SHP77 treated with DMSO at 0.1 percent for 48 hours (cell line): ENCODE measurements around the gene SERPINI1.
A peak's percentile ranks its signal among the peaks of the same experiment; 100 is the strongest.

Experiments used
- DNase-seq: peaks from one replicate; lab custom pipeline; 2025; lab: John Stamatoyannopoulos, UW

The SERPINI1 gene

DNA sequence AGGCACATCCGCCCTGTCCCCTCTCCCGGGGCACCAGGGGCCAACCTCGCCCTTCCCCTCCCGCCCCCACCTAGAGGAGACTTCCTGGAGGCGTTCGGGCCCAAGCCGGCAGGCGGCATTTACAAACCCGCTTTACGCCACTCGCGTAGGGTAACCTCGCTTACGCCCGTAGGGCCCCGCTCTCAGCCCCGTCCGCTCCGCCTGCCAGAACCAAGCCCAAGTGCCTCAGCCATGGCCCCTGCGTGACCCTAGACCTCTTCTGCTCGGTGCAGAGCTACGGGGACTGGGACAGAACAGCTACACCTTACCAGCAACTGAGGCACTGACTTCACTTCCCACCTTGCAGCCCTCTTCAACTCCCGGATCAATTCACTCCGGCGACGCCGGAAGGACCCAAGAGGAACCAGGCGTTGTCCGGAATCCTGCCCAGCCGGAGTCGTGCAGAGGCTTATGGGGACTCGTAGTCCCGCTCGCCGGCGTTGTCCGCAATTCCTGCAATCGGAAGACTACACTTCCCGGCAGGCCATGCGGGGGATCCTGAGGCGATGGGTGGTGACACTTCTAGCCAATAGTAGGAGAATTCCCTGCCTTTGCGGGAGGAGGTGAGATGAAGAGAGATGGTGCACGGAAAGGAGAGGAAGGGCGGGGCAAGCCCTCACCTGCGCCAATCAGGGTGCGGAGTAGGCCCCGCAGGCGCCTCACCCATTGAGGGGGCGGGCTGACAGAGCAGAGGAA lies 856 bp upstream of the SERPINI1 start, which contains the start of gene PDCD10:
Gene PDCD10 (minus strand): TSS at position 395 of the 735 bp plus-strand sequence. CDS start 14,735 bp downstream, outside the sequence.
- peak; percentile 96 for DNase-seq

GRCh38 chr3:167736264-167736787 lies 805 bp downstream of the SERPINI1 start:
- DNase-seq: no peak

DNA sequence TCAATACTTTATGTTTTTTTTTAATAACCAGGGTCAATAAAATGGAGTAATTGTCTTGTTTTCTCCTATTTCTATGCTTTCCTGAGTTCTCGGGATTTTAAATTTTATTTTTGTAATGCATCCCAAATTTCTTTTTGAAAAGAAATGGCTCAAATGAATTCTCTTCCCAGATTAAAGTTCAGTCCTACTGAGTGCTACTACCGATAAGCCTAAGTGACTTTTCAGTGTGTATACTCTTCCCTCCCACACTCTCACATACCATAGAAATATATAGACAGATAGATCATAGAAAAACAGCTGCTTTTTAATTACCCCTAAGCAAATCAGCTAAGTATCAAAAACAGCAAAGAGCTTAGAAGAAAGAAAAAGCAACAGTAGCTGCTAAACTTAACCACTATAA lies 1.5 kb downstream of the SERPINI1 start:
- no peak for DNase-seq

GRCh38 chr3:167738037-167738436 lies 2.5 kb downstream of the SERPINI1 start:
- no peak for DNase-seq

- DNase-seq: no peak
Measured at GRCh38 chr3:167739190-167739810, 3.8 kb downstream of the SERPINI1 start.

DNA sequence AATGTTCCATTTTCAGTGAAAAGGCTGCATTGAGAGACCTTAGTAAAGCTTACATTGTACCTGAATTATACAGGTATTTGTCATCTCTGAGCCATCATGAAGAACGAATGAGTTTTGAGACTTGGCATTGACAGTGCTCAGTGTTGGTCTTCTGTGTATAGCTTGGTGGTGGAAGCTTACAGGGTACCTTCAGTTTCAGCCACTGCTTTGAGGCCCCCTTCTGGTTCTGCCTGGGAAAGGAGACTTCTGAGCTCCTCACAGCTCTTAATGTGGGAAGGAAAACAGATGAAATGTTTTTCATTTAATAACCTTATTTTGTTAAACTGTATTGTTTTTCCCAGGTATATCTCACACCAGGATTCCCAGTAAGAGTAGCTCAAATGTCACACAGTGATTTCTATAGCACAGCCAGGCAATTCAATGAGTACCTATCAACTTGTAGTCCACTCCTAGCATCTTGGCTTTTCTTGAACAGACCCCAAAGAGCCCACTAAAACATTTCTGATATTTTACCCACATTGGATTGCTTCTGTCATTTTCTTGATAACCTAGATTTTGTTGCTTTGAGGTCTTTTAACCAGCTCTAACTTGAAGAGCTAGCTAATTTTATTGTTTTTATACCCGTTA lies 5.6 kb downstream of the SERPINI1 start:
- DNase-seq: no peak

GRCh38 chr3:167742338-167742737 lies 6.8 kb downstream of the SERPINI1 start:
- no peak for DNase-seq

DNA sequence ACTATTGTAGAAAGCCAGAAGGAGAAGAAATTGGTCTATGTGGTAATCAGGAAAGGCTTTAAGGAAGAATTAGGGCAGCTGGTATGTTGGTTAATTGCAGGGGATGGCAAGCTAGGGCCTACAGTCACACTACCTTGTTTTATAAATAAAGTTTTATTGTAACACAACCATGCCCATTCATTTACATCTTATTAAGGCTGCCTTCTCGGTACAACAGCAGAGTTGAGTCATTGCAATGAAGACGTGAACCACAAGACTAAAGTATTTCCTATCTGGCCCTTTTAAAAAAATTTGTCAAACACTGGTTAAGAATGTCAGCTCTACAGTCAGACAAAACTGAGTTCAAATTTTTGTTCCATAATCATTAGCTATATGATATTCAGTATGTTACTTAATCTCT lies 8.3 kb downstream of the SERPINI1 start:
- no peak for DNase-seq

- no peak for DNase-seq
Measured at GRCh38 chr3:167749209-167749608, 13.7 kb downstream of the SERPINI1 start.

DNA sequence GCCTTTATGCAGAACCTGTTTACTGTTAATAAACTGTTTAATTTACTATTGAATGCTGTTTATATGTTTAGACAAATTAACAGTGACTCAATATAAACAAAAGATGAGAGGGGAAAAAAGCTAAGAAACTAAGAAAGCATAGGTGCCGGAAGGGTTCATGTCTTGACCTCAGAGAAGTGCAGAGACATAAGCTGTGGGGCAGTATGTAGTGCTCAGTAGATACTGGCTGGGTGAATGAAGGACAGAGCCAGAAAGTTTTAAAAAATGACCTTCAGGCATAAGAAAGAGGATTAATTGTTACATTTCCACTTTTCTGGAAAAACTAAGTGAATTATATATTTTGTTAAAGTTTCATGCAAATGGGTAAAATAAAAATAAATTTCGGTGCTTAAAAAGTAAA lies 14.2 kb downstream of the SERPINI1 start:
- no peak for DNase-seq

- no peak for DNase-seq
Measured at GRCh38 chr3:167750272-167750971, 14.9 kb downstream of the SERPINI1 start.

DNA sequence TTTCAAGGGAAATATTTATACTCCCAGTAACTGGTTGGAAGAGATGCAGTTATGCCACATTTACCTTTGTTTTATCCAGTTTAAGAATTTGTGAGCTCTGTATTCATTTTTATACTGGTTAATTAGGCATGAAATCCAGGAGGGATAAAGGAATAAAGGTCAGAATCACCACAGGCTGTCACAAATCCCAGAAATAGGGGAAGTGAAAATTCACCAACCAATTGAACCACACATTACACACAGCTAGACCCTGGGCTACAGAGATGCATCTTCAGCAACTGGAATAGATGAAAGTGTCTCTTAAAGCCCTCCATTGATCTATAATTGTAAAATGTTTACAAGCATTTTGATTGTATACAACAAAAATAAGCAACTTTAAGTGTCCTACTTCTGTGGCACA lies 18.5 kb downstream of the SERPINI1 start:
- DNase-seq: no peak

GRCh38 chr3:167761302-167761701 lies 25.8 kb downstream of the SERPINI1 start:
- DNase-seq: no peak

DNA sequence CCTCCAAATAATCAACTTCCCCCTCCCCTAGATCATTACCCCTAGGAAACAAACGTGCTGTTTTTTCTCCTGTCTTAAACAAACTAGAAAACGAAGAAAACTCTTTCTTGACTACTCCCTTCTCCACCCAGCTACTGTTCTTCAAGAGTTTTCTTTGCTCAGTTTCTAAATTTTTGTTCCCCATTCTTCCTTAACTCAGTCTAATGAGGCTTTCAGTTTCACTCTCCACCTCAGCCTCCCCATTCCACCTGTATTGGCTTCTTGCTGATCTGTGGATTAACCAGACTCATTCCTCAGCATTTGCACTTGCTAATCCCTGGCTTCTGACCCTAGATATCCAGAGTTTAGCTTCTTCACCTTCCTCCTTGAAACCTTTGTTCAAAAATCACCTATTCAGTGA lies 26.8 kb downstream of the SERPINI1 start:
- DNase-seq: no peak

- no peak for DNase-seq
Measured at GRCh38 chr3:167772992-167773391, 37.5 kb downstream of the SERPINI1 start.

- no peak for DNase-seq
Measured at GRCh38 chr3:167773584-167773983, 38.1 kb downstream of the SERPINI1 start.

DNA sequence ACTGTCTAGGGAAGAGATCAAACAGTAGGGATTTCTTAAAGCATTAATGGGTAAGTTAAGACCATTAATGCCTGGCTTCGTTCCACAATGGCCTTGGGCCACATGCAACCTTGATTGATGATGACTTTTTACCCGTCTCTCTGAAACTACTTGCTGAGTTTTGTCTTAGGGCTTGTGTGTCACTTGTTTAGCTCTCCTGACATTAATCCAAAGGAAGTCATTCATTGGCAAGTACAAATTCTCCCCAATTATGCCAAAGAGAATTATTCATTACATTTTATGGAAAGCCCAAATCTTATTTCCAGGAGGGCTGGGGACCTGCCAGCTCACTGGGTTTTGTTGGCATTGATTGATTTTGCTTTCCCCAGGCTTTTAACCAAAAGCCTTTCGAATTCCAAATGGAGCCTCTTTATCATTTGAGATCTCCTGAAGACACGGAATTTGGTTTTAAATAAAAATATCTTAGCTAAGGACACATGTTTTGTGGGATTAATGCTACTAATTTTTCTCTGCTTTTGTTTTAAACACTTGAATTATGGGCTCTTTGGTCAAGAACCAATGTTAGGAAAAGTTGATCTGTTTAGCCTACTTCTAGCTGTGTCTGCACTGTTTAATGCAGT lies 40.7 kb downstream of the SERPINI1 start:
- DNase-seq: no peak

GRCh38 chr3:167777356-167777755 lies 41.8 kb downstream of the SERPINI1 start:
- DNase-seq: no peak

GRCh38 chr3:167780214-167780883 lies 44.8 kb downstream of the SERPINI1 start:
- no peak for DNase-seq

GRCh38 chr3:167783781-167784180 lies 48.3 kb downstream of the SERPINI1 start:
- no peak for DNase-seq

GRCh38 chr3:167785790-167786189 lies 50.3 kb downstream of the SERPINI1 start:
- no peak for DNase-seq
